ENCODE results near the gene CALM3.

CALM3 gene

GRCh38 chr19:46571495-46571894 is 29.6 kb upstream of the CALM3 start:
- peak; percentile 28 for DNase-seq (ENCODE audit: low read depth)
- peak; percentile 35 for TF ChIP-seq CTCF (IDR thresholded peaks at IDR 0.05; ENCODE audit: low read length, missing control alignments)
- H3K4me3 ChIP-seq (replicated peaks; ENCODE audit: low read depth, low read length), result no peak overlapping the region

DNA sequence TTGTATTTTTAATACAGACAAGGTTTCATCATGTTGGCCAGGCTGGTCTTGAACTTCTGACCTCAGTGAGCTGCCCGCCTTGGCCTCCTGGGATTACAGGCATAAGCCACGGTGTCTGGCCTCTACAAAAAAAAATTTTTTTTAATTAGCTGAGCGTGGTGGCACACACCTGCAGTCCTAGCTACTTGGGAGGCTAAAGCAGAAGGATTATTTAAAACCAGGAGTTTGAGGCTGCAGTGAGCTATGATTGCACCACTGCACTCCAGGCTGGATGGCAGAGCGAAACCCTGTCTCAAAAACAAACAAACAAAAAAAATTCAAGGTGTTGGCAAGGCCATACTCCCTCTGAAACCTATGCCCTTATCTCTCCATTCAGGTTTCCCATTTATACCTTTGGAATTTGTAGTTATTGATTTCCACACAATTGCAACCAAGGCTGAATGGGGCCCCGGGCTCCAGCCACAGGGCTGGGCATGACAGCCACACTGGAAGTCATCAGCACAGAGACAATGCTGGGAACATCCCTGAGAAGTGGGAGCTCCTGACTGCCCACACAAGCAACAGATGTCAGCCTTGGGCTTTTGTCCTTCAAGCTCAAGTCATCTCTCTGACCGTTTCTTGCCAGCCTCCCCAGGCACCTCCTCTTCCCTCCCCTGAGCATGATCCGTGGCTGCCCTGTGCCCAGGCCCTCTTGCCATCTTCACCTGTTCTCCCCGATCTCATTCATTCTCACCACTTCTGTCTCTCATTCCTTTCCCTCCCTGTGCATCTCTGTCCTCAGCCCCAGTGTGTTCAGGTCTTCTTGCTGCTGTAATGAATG is 27.2 kb upstream of the CALM3 start:
- DNase-seq (ENCODE audit: low read depth), result no peak
- no peak for TF ChIP-seq CTCF (IDR thresholded peaks at IDR 0.05; ENCODE audit: low read length, missing control alignments)
- no peak overlapping the region for H3K4me3 ChIP-seq (replicated peaks; ENCODE audit: low read depth, low read length)

GRCh38 chr19:46574533-46574932 is 26.6 kb upstream of the CALM3 start:
- DNase-seq (ENCODE audit: low read depth), result no peak
- no peak for TF ChIP-seq CTCF (IDR thresholded peaks at IDR 0.05; ENCODE audit: low read length, missing control alignments)
- no peak overlapping the region for H3K4me3 ChIP-seq (replicated peaks; ENCODE audit: low read depth, low read length)

DNA sequence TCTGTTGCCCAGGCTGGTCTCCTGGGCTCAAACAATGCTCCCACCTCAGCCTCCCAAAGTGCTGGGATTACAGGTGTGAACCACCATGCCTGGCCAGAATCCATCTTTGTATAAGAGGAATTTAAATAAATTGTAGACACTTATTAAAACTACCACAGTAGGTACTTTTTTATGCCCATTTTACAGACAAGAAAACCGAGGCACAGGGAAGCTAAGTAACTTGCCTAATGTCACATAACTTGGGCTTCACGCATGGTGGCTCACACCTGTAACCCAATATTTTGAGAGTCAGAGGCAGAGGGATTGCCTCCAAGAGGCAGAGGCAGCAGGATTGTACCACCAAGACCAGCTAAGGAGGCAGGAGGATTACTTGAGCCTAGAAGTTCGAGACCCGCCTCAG is 22.7 kb upstream of the CALM3 start:
- DNase-seq (ENCODE audit: low read depth), result no peak
- H3K4me3 ChIP-seq (replicated peaks; ENCODE audit: low read depth, low read length), result no peak overlapping the region
- no peak for TF ChIP-seq CTCF (IDR thresholded peaks at IDR 0.05; ENCODE audit: low read length, missing control alignments)

- TF ChIP-seq CTCF (IDR thresholded peaks at IDR 0.05; ENCODE audit: low read length, missing control alignments), result peak; percentile 55
These were observed 21.7 kb upstream of the CALM3 start for GRCh38 chr19:46579361-46579879.

DNA sequence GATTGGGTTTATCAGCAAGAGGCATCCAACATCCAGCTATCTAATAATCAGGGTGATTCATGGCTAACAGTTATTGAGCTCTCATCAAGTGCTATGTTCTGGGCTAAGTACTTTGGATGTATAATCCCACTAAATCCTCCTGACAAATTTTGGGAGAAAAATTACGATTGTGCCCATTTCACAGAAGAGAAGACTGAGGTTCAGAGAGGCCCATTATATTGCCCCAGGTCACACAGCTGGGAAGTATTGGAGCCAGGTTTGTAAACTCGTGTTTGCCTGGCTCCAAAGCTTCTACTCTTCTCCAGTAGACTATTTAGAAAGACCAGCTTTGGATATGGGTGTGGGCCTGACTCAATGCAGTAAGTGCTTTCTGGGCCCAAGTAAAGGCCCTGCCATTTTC is 20.9 kb upstream of the CALM3 start:
- no peak for TF ChIP-seq CTCF (IDR thresholded peaks at IDR 0.05; ENCODE audit: low read length, missing control alignments)
- no peak for DNase-seq (ENCODE audit: low read depth)
- H3K4me3 ChIP-seq (replicated peaks; ENCODE audit: low read depth, low read length), result no peak overlapping the region

More at GRCh38 chr19:46579361-46579879, 21.7 kb upstream of the CALM3 start:
- H3K4me3 ChIP-seq (replicated peaks; ENCODE audit: low read depth, low read length), result no peak overlapping the region
- no peak for DNase-seq (ENCODE audit: low read depth)

GRCh38 chr19:46585539-46585938 is 15.6 kb upstream of the CALM3 start:
- no peak overlapping the region for H3K4me3 ChIP-seq (replicated peaks; ENCODE audit: low read depth, low read length)
- no peak for DNase-seq (ENCODE audit: low read depth)
- TF ChIP-seq CTCF (IDR thresholded peaks at IDR 0.05; ENCODE audit: low read length, missing control alignments), result no peak

Measured in fibroblast of pulmonary artery (primary cell).